Stomach (tissue), 4 donors: ENCODE data around the gene SLC35F5.

ENCODE experiments used
- EP300 ChIP-seq: sonication (generic); formaldehyde crosslinking; IDR thresholded peaks from one replicate; pipeline ENCODE4 v1.6.1; 2017; ENCODE audit warnings: antibody characterized with exemption
- POLR2A ChIP-seq, 4 donors: fragments of 450-650 bp; IDR thresholded peaks; one replicate each; pipeline ENCODE4 v1.6.1; 2016; ENCODE audit warnings: antibody characterized with exemption in 4 of 4, control low read depth in 2 of 4, mild to moderate bottlenecking in 1 of 4, moderate library complexity in 1 of 4
- POLR2AphosphoS5 ChIP-seq, 3 donors: sonication (generic); formaldehyde crosslinking; IDR thresholded peaks; one replicate each; pipeline ENCODE4 v1.6.1; 2016; ENCODE audit warnings: antibody characterized with exemption in 3 of 3
- TF ChIP-seq, protein P1 (sequence below), 7 experiments: fragments of 450-650 bp in 4 of 7; fragments of 200-600 bp in 3 of 7; sonication (generic) in 3 of 7; IDR thresholded peaks; one replicate each; pipeline ENCODE4 v1.5.1; 2016 to 2019; ENCODE audit warnings: antibody characterized with exemption in 7 of 7, control low read depth in 2 of 7, mild to moderate bottlenecking in 1 of 7

DNA sequence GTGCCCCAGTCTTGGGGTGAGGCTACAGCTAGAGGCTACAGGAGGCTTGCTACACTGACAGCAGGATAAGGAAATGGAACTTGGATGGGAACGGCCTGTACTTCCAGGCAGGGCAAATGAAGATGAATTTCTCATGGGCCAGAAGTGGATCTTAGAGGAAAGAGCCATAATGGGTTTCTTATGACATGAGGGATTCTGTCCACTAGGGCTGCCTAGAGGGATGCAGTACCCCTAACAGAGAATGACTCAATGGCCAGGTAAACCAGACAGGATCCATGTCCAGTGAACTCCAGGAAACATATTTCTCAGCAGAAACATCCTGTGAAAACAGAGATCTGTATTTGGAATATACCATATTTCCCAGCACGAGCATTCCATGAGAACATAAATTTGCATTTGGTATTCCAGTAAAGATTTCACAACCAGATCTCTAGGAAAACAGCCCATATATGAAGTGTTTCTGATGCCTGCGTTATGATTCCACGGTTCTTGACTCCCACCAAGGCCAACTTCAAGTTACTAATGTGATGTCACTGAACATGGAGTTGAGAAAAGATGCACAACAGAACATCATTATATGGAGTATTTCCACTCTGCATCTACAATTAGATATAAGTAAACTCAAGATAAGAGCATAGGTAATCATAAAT, 11.5 kb upstream of the SLC35F5 start:
- TF ChIP-seq POLR2A (IDR thresholded peaks at IDR 0.05), result no peak
- TF ChIP-seq, protein P1, sequence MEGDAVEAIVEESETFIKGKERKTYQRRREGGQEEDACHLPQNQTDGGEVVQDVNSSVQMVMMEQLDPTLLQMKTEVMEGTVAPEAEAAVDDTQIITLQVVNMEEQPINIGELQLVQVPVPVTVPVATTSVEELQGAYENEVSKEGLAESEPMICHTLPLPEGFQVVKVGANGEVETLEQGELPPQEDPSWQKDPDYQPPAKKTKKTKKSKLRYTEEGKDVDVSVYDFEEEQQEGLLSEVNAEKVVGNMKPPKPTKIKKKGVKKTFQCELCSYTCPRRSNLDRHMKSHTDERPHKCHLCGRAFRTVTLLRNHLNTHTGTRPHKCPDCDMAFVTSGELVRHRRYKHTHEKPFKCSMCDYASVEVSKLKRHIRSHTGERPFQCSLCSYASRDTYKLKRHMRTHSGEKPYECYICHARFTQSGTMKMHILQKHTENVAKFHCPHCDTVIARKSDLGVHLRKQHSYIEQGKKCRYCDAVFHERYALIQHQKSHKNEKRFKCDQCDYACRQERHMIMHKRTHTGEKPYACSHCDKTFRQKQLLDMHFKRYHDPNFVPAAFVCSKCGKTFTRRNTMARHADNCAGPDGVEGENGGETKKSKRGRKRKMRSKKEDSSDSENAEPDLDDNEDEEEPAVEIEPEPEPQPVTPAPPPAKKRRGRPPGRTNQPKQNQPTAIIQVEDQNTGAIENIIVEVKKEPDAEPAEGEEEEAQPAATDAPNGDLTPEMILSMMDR (IDR thresholded peaks at IDR 0.05), result no peak
- TF ChIP-seq POLR2AphosphoS5 (IDR thresholded peaks at IDR 0.05), result no peak
- no peak for TF ChIP-seq EP300
